Neural cell (in vitro differentiated cells): ENCODE measurements around the gene TFR2. TPM values are rescaled to one million over a fixed set of nuclear protein-coding genes. Genes with fewer than 3 reads are reported as not detected.
A peak's percentile ranks its signal among the peaks of the same experiment; 100 is the strongest.

Experiments
- H2AFZ ChIP-seq: fragments of 200-600, 300-800 bp; sonication (generic), shearing (Covaris generic); 2 replicates; pipeline ENCODE4 v1.6.0; 2014; ENCODE audit warnings: low read depth, mild to moderate bottlenecking, antibody characterized with exemption, low read length, moderate library complexity
- H3F3A ChIP-seq: fragments of 200-600 bp; shearing (Covaris generic); 2 replicates; pipeline ENCODE4 v1.6.1; 2016; ENCODE audit warnings: mild to moderate bottlenecking, moderate library complexity, mixed read lengths, antibody characterized with exemption, low read length; ENCODE audit not compliant: insufficient read depth, poor library complexity, severe bottlenecking
- H3K27ac ChIP-seq: fragments of 200-600, 300-800 bp; sonication (generic), shearing (Covaris generic); 2 replicates; pipeline ENCODE4 v1.5.1; 2014; ENCODE audit warnings: mild to moderate bottlenecking, low read length, moderate library complexity
- H3K27me3 ChIP-seq: fragments of 300-800, 200-600 bp; sonication (generic), shearing (Covaris generic); 2 replicates; pipeline ENCODE4 v1.6.0; 2014; ENCODE audit warnings: mild to moderate bottlenecking, low read depth, low read length, moderate library complexity; ENCODE audit not compliant: insufficient read depth
- H3K36me3 ChIP-seq: fragments of 300-800, 200-600 bp; sonication (generic), shearing (Covaris generic); 2 replicates; pipeline ENCODE4 v1.5.1; 2014; ENCODE audit warnings: mild to moderate bottlenecking, antibody characterized with exemption, low read length, moderate library complexity; ENCODE audit not compliant: insufficient read depth
- H3K4me2 ChIP-seq: fragments of 300-800, 200-600 bp; sonication (generic), shearing (Covaris generic); 2 replicates; pipeline ENCODE4 v1.6.0; 2014; ENCODE audit warnings: mild to moderate bottlenecking, low read length
- H3K4me3 ChIP-seq: fragments of 300-800, 200-600 bp; sonication (generic), shearing (Covaris generic); 2 replicates; pipeline ENCODE4 v1.5.1; 2014; ENCODE audit warnings: mild to moderate bottlenecking, low read length, moderate library complexity
- H3K79me2 ChIP-seq: fragments of 200-600 bp; shearing (Covaris generic); replicated peaks from 2 replicates; pipeline ENCODE4 v1.6.0; 2014; ENCODE audit warnings: mild to moderate bottlenecking, low read length, moderate library complexity; ENCODE audit not compliant: insufficient read depth
- H3K9ac ChIP-seq: fragments of 300-800, 200-600 bp; sonication (generic), shearing (Covaris generic); 2 replicates; pipeline ENCODE4 v1.6.1; 2016; ENCODE audit warnings: mild to moderate bottlenecking, low read length, mixed read lengths
- H3K9me2 ChIP-seq: fragments of 200-600 bp; shearing (Covaris generic); 2 replicates; pipeline ENCODE4 v1.6.1; 2016; ENCODE audit warnings: mild to moderate bottlenecking, low read length, mixed read lengths; ENCODE audit not compliant: insufficient read depth
- H3K9me3 ChIP-seq: fragments of 200-600, 300-800 bp; sonication (generic), shearing (Covaris generic); 2 replicates; pipeline ENCODE4 v1.6.1; 2016; ENCODE audit warnings: mild to moderate bottlenecking, mixed run types, low read length, moderate library complexity, mixed read lengths
- H4K20me1 ChIP-seq: fragments of 200-600 bp; shearing (Covaris generic); 2 replicates; pipeline ENCODE4 v1.6.1; 2016; ENCODE audit warnings: mild to moderate bottlenecking, mixed run types; ENCODE audit not compliant: insufficient read depth
- CTCF ChIP-seq: fragments of 450-650 bp; IDR thresholded peaks from 2 replicates; pipeline ENCODE4 v1.5.1; 2014; ENCODE audit warnings: antibody characterized with exemption, mild to moderate bottlenecking, moderate library complexity; ENCODE audit not compliant: poor library complexity, severe bottlenecking
- EP300 ChIP-seq: fragments of 450-650 bp; conservative IDR thresholded peaks from 2 replicates; pipeline ENCODE4 v1.6.1; 2014; ENCODE audit warnings: antibody characterized with exemption, mild to moderate bottlenecking, moderate library complexity; ENCODE audit not compliant: poor library complexity, severe bottlenecking
- EZH2 ChIP-seq: fragments of 200-600, 300-800 bp; shearing (Covaris generic), sonication (generic); IDR thresholded peaks from 2 replicates; pipeline ENCODE4 v1.6.1; 2014; ENCODE audit warnings: antibody characterized with exemption, low read length, borderline replicate concordance, mild to moderate bottlenecking; ENCODE audit not compliant: insufficient read depth, poor library complexity, severe bottlenecking
- MXI1 ChIP-seq: fragments of 450-650 bp; conservative IDR thresholded peaks from 2 replicates; pipeline ENCODE4 v1.6.1; 2014; ENCODE audit warnings: antibody characterized with exemption, mild to moderate bottlenecking; ENCODE audit not compliant: poor library complexity, severe bottlenecking
- POLR2AphosphoS5 ChIP-seq: IDR thresholded peaks from 2 replicates; pipeline ENCODE4 v1.6.1; 2012
- RAD21 ChIP-seq: fragments of 450-650 bp; conservative IDR thresholded peaks from 2 replicates; pipeline ENCODE4 v1.6.1; 2014; ENCODE audit warnings: antibody characterized with exemption, mild to moderate bottlenecking, moderate library complexity
- REST ChIP-seq: IDR thresholded peaks from 2 replicates; pipeline ENCODE4 v1.6.1; 2012; ENCODE audit warnings: borderline replicate concordance
- SMC3 ChIP-seq: fragments of 450-650 bp; conservative IDR thresholded peaks from 2 replicates; pipeline ENCODE4 v1.6.1; 2014; ENCODE audit warnings: antibody characterized with exemption, mild to moderate bottlenecking, moderate library complexity; ENCODE audit not compliant: poor library complexity
- TAF1 ChIP-seq: IDR thresholded peaks from 2 replicates; pipeline ENCODE4 v1.6.1; 2012; ENCODE audit warnings: low read depth
- polyA plus RNA-seq: library from polyadenylated mRNA; depleted of rRNA; stranded (reverse); fragments of >200 nt; gene quantifications from 2 replicates; pipeline ENCODE4 v1.2.3, GENCODE V29; 2014

The TFR2 gene
- polyA plus RNA-seq, 1 donor from 2014 or later: 21.0 TPM

GRCh38 chr7:100626530-100627237 is 14.7 kb downstream of the TFR2 start:
- Histone ChIP-seq H3K4me3 (peak overlapping the region; percentile 59), H3K9me3 (no peaks in the 10 kb centered on the region), H3K27ac (no peak overlapping the region), H2AFZ (no peak overlapping the region), H3K4me2 (no peak overlapping the region), H3K9ac (peak overlapping the region; percentile 51), H3K27me3 (peaks cover 1% of the 10 kb centered on the region), H3K9me2 (no peaks in the 10 kb centered on the region), H4K20me1 (no peaks in the 10 kb centered on the region), H3F3A (no peaks in the 10 kb centered on the region), H3K36me3 (no peaks in the 10 kb centered on the region), H3K79me2 (no peaks in the 10 kb centered on the region)
- TF ChIP-seq EZH2 (no peak), RAD21 (no peak), EP300 (no peak), SMC3 (no peak)

DNA sequence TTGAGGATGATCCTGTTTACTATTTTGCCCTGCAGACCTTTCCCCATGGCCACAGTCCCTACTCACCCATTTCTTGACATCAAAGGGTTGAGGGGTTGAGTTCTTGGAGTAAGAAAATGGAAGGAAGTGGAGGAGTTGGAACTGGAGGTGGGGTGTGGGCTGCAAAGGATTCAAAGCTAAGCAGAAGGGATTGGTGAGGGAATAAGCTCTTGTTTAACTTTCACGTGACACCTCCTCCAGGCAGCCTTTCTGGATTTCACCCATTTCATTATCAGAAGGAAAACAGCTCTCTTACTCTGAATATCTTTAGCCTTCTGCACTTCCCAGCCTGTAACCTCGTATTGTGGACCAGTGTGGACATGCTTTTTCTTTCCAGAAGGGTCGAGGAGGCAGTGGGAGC is 15.3 kb downstream of the TFR2 start:
- H2AFZ ChIP-seq: no peak overlapping the region

GRCh38 chr7:100623951-100624824 is 17.2 kb downstream of the TFR2 start:
- Histone ChIP-seq H3K4me2 (no peak overlapping the region), H3K4me3 (no peak overlapping the region), H3K9me3 (no peaks in the 10 kb centered on the region), H3K9me2 (no peaks in the 10 kb centered on the region), H3K36me3 (no peaks in the 10 kb centered on the region), H3K27me3 (no peaks in the 10 kb centered on the region), H3F3A (no peaks in the 10 kb centered on the region), H4K20me1 (no peaks in the 10 kb centered on the region), H3K79me2 (no peaks in the 10 kb centered on the region), H3K27ac (no peak overlapping the region), H3K9ac (no peak overlapping the region), H2AFZ (no peak overlapping the region)
- TF ChIP-seq TAF1 (no peak), MXI1 (no peak)

More for the DNA sequence above, 15.3 kb downstream of the TFR2 start:
- H3K36me3 ChIP-seq: no peaks in the 10 kb centered on the region
- no peak overlapping the region for H3K9ac ChIP-seq
- no peak overlapping the region for H3K27ac ChIP-seq
- H3K4me2 ChIP-seq: no peak overlapping the region
- H3K9me3 ChIP-seq: no peaks in the 10 kb centered on the region
- H3K4me3 ChIP-seq: peak overlapping the region; percentile 59
- H3F3A ChIP-seq: no peaks in the 10 kb centered on the region
- no peaks in the 10 kb centered on the region for H3K27me3 ChIP-seq
- TF ChIP-seq POLR2AphosphoS5: no peak
- no peak for TF ChIP-seq EP300
- no peaks in the 10 kb centered on the region for H3K79me2 ChIP-seq
- H4K20me1 ChIP-seq: no peaks in the 10 kb centered on the region
- H3K9me2 ChIP-seq: no peaks in the 10 kb centered on the region

DNA sequence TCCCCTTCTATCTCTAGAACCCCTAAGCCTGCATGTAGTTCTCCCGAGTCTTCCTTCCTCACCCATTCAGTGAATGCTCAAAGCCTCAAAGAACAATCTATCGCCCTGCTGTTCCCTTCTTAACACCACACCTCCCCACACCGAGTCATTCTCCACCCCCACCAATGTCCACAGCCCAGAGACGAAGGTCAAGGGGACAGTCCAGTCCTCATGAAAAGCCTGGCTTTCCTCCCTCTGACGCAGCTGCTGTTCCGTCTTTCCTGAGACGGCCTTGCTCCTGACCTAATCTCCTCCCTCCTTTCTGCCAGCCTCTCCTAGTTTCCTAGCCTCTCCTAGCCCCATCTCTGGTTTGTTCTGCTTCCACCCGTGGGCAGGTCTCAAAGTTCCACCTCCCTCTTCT is 19.8 kb downstream of the TFR2 start:
- Histone ChIP-seq H3F3A (no peaks in the 10 kb centered on the region), H3K9me2 (no peaks in the 10 kb centered on the region), H3K4me3 (no peak overlapping the region), H3K4me2 (no peak overlapping the region), H3K36me3 (no peaks in the 10 kb centered on the region), H2AFZ (no peak overlapping the region), H3K27ac (no peak overlapping the region), H4K20me1 (no peaks in the 10 kb centered on the region), H3K9me3 (no peaks in the 10 kb centered on the region), H3K79me2 (no peaks in the 10 kb centered on the region), H3K9ac (no peak overlapping the region), H3K27me3 (no peaks in the 10 kb centered on the region)
- no peak for TF ChIP-seq TAF1
- TF ChIP-seq POLR2AphosphoS5: no peak
- no peak for TF ChIP-seq SMC3
- no peak for TF ChIP-seq EZH2
- TF ChIP-seq CTCF: no peak
- no peak for TF ChIP-seq REST
- TF ChIP-seq EP300: no peak
- no peak for TF ChIP-seq MXI1
- no peak for TF ChIP-seq RAD21
